ENCODE data around the gene DYNC1H1.

DYNC1H1 gene

DNA sequence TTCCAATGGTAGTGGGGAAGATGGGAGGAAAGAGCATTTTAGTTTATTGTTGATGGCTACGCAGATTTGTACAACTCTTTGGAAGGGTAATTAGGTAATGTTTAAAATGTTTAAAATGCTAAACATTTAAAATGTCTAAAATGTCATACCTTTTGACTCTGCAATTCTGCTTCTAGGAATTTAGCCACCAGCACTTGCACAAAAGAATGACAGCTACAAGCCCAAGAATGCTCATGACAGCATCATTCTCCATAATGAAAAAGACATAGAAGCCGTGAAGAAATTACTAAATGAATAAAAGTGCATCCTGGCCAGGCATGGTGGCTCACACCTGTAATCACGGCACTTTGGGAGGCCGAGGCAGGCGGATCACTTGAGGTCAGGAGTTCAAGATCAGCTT is 19.9 kb upstream of the DYNC1H1 start:
- no peak for DNase-seq (ENCODE audit: low spot score)

DNA sequence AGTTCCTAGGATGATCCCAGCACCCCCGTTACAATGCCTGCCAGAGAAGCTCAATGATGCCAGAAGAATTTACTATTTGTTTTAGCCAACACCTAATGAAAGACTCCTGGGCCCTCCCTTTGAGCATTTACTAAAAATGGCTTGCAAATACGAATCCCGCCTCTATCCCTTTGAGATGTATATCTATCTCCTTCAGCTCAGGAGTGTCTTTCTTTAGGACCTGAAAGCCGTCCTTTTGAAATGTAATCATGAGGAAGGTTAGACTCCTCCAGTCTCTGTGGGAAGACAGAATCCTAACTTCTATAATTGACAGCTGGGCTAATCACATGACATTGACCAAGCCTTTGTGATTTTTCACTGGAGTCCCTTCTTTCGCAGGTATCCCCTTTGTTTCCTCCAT is 19.2 kb upstream of the DYNC1H1 start:
- DNase-seq (ENCODE audit: low spot score), result no peak

DNA sequence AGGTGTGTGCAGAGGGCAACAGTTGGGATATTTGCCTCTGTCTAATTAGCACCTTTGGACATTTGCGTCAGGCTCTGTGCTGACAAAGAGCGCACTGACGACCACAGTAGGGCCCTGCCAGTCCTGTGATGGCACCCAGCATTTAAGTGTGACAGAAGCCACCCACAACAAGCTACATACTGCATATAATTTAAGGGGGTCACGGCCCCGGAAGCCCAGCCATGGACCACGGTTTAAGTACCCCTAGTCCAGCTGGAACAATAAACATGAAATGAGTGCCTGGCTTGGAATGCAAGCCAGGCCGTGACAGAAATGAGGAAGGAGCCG is 16.8 kb upstream of the DYNC1H1 start:
- DNase-seq (ENCODE audit: low spot score), result no peak

DNA sequence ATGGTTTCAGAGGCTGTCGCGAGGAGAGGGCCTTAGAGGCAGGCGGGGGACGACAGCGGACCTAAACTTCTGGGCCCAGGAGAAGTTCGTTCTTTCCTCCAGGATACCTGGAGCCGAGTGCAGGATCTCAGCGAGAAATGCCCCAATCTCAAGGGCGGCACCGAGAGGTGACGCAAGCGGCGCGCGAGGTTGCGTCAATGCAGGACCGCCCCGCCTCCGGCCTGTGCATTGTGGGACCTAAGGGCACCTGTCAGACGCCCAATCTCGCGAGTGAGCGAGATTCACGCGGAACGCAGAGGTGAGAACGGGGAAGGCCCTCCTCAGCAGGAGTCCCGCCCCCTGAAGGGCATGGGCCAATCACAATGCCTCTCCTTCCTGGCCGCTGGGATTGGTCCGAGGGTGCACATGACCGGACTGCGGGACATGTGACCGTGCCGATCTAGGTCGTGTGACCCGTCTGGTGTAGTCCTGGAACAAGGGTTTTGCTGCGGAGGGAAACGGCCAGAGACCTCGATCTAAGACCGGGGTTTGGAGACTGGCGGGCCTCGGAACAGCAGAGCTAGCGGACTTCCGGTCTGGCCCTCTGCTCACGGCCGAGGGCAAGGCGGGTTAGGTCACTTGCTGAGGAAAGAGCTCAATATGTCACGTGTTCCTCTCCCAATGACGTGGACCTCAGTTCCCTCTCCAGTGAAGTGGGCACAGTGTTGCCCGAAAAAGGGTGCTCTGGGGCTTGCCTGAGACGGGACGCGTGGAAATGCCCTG is 16.3 kb upstream of the DYNC1H1 start:
- DNase-seq (ENCODE audit: low spot score), result peak; percentile 95

DNA sequence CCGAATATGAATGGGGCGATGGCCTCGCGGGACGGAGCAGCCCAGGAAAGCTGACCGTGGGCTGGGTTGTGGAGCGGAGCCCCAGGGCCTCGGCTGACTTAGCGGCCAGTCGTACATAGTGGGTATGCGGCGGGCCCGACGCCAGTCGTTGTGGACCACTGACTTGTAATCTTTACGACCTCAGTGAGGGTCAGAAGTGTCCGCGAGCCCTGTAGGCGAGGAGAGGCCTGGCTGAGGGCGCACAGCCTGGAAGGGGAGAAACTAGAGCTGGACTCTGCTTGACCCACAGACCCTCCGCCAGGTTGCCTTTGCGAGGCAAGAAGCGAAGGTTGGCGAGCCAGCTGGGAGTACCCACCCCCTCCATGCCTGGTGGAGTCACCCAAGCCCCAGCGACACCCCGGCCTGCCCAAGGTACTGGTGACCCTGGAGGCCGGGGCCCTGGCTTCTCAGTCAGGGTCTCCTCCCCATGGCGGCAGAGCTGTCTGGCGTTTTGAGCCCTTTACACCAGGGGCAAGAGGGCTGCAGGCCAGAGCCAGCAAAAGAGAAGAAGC is 15.6 kb upstream of the DYNC1H1 start:
- no peak for DNase-seq (ENCODE audit: low spot score)

DNA sequence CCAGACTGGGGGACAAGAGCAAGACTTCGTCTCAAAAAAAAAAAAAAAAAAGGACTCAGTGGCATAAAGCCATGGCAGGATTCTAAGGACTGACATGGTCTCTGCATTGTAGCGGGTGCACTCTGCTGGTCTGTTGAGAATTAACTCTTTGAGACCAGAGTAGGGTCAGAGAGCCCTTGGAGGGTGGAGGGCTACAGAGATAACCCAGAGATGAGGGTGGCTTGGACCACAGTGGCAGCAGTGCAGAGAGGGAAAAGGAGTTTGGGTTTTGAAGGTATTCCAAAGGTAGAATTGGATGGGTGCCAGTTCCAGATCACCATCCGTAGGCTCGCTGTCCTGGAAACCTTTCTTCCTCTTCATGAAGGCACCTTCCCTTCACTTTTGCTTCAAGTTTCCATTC is 14.3 kb upstream of the DYNC1H1 start:
- DNase-seq (ENCODE audit: low spot score), result no peak

DNA sequence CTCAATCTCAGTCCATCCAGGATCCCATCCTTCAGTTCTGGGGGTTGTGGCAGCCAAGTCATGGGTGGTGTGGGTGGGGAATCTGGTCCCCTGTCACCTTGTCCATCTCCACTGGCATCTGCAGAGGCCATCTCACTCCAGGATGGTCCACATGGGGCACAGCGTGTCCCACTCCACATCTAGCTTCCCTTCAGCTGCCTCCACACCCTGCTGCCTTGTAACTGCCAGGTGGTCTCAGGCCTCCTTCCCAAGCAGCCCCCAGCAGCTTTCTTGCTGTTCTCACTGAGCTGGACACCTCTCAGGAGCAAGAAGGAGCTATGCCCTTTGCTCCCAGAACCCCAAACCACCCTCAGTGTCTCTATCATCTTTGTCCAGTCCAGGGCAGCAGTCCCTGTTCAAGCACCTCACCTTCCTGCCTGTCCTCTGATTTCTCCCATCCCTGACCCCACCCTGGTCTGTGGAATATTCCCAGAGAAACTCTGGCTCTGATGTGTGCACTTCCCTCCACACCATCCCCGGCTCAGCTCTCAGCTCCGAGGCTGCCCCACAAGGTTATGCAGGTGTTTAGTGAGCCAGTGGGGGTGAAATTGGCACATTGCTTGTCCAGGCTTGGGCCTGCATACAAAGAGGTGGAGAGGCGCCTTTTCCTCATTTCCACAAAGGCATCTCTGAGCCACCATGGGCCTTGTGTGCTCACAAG is 13.7 kb upstream of the DYNC1H1 start:
- DNase-seq (ENCODE audit: low spot score), result no peak

DNA sequence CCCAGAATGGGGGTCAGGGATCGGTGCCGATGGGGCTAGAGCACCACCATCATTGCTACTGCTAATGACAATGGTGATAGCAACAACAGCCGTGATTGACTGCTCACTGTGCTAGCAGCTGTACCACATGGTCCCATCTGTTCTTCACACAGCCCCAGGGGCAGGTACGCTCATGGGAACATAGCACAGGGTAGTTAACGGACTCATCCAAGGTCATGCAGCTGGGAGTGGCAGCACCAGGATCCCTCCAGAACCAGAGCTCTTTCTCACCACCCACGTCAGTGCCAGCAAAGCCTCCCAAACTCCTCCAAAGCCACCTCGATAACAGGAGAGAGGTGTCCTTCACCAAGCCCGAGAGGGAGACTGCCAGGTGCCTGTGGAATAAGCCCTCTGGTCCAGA is 11.2 kb upstream of the DYNC1H1 start:
- no peak for DNase-seq (ENCODE audit: low spot score)

DNA sequence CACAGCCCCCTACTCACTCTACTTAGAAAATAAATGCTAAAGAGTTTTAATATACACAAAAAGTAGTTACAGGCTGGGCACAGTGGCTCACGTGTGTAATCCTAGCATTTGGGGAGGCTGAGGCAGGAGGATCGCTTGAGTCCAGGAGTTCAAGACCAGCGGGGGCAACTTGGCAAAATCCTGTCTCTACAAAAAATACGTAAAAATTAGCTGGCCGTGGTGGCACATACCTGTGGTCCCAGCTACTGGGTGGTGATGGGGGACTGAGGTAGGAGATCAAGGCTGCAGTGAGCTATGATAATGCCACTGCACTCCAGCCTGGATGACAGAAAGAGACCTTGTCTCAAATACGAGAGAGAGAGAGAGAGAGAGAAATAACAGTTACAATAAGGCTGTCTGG is 9.9 kb upstream of the DYNC1H1 start:
- DNase-seq (ENCODE audit: low spot score), result no peak

DNA sequence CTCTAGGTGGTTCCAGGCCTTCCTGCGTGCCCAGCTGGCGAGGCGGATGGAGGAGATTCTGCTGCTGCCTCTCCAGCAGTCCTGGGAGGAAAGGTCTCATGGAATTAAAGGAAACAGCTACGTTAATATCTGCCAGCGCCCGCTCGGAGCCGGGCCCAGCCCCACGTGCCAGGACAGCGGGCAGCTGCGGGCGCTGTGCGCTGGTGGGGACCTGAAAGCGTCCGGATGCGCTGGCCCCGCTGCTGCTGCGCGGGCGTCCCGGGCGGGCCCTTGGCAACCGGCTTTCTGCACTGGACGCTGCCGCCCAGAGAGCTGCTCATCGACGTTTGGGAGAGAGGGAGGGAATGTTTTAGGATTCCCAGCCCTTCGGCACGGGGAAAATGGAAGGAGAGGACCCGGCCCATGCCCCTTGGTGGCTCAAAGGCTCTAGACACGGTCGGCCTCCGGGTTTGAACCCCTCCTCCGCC is 8.6 kb upstream of the DYNC1H1 start:
- no peak for DNase-seq (ENCODE audit: low spot score)

DNA sequence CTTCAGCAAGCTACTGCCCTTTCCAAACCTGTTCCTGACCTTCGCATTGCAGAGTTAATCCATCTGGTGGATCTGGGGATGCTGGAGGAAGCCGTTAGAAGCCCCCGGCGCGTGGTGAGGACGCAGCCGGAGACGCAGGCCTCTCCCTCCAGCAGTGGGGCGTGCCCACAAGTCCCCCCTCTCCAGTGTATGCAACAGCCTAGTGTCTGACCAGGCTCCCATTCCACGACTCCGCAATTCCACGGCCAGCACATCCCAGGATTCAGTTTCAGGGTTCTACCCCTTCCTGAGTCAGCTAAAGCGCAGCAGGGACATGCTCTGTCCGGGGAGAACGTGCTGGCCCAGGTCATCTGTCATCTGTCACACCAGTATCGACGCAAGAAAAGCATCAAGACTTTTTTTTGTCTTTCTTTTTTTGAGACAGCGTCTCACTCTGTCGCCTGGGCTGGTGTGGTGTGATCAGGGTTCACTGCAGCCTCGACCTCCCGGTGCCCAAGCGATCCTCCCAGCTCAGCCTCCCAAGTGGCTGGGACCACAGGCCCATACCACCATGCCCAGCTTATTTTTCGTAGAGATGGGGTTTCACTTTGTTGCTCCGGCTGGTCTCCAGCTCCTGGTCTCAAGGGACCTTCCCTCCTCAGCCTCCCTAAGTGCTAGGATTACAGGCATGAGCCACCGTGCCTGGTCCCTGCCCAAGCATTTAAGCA is 8.0 kb upstream of the DYNC1H1 start:
- DNase-seq (ENCODE audit: low spot score), result no peak

DNA sequence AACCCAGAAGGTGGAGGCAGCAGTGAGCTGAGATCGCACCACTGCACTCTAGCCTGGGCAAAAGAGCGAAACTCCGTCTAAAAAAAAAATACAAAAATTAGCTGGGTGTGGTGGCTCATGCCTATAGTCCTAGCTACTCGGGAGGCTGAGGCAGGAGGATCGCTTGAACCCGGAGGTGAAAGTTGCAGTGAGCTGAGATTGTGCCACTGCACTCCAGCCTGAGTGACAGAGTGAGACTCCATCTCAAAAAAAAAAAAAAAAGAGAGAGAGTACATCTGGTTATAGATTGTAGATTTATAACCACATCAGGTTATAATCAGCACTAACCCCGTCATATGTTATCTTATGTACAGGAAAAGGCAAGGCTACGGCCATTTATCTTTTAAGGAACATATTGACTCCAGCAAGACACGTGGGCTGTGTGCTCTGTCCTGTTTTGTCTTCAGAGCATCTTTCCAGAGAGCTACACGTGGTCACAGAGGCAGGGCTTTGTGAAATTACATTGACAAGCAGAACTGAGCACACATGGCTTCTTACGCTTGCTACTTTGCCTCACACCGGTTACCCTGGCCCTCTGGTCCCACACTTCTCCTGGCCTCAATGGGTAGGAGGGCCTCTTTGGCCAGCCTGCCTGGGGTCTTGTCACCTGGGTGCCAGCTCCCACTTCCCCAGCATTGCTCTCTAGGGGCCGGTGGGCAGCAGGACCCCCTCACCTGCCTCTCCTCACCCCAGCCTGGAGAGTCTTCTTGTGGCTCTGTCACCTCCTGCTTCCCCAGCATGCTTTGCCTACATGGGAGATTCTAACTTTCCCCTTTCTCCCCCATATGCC is 6.8 kb upstream of the DYNC1H1 start:
- DNase-seq (ENCODE audit: low spot score), result no peak

DNA sequence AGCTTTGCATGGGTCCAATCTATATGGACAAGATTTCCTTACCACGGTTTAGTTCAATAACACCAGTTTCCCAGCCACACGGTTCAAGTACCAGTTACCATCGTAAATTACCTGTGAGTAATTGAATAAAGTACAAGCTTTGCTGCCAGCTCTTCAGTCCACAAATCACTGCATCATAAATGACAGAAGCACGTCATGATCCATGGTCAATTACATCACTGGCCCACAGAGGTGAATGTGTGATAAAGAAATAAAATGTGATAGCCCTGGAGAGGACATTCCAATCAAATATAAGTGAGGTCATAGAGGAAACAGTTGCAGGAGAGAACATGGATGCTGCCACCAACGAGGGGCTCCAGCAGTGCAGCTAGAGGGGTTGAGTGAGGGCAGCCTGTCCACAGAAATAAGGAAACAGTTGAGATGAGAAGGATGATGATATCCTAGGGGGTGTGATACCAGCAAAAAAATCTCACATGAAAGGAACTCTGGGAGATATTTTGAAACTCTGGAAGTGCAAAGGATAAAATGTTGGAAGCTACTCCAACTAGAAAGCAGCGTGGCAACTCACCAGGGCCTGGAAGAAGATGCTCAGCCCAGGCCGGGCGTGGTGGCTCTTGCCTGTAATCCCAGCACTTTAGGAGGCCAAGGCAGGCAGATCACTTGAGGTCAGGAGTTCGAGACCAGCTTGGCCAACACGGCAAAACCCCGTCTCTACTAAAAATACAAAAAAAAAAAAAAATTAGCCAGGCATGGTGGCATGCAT is 5.8 kb upstream of the DYNC1H1 start:
- no peak for DNase-seq (ENCODE audit: low spot score)

DNA sequence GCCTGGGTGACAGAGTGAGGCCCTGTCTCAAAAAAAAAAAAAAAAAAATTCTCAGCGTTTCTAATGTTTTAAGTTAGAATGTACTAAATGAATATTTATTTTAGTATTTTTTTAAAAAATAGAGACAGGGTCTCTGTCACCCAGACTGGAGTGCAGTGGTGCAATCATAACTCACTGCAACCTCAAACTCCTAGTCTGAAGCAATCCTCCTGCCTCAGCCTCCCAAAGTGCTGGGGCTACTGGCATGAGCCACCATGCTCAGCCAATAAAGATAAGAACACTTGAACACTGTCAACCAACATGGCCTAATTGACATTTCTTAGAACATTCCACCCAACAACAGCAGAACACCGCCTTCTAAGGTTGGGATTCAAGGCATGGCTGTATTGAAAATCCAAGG is 5.1 kb upstream of the DYNC1H1 start:
- no peak for DNase-seq (ENCODE audit: low spot score)

DNA sequence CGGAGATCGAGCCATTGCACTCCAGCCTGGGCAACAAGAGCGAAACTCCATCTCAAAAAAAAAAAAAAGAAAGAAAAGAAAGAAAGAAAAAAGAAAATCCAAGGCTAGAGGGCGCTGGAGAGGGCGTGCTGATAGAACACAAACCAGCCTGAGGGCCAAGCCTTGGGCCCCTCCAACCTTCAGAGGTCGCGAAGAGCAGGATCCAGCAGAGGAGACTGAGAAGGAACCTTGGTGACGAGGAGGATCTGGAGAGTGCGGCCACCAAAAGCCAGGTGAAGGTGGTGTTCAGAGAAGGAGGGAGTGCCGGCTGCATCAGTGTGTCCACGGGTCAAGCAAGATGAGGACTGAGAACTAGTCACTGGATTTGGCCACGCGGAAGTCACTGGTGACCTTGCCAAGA is 4.1 kb upstream of the DYNC1H1 start:
- DNase-seq (ENCODE audit: low spot score), result no peak

DNA sequence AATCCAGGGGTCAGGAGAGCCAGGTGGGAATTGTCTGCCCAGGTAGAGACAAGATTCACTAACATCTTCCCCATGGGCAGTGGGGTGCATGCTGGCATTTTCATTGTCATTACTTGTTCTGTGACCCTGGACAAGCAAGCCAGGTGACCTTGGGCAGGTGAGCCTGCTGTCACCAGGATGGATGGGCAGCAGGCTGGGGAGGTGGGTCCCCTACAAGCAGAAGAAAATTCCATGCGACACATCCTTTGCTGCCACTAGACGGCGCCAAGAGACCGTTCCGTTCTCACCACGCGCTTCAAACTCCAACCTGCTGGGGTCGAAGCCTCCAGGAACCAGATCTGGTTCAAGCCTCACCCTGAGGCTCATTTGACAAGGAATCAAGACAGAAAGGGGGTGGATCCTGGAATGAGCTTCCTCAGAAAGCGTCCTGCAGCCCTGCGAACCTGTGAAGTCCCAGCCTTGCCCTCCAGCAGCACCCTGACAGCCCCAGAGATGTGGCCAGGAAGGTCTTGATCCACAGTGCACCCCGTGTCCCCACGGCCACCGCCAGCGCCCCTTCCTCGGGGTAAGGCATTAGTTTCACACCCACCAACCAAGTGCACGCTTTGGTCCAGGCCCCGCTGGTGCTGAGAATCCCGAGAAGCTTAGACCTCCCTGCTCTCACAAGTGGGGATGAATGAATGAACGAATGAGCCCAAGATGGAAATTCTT is 3.2 kb upstream of the DYNC1H1 start:
- peak; percentile 74 for DNase-seq (ENCODE audit: low spot score)

DNA sequence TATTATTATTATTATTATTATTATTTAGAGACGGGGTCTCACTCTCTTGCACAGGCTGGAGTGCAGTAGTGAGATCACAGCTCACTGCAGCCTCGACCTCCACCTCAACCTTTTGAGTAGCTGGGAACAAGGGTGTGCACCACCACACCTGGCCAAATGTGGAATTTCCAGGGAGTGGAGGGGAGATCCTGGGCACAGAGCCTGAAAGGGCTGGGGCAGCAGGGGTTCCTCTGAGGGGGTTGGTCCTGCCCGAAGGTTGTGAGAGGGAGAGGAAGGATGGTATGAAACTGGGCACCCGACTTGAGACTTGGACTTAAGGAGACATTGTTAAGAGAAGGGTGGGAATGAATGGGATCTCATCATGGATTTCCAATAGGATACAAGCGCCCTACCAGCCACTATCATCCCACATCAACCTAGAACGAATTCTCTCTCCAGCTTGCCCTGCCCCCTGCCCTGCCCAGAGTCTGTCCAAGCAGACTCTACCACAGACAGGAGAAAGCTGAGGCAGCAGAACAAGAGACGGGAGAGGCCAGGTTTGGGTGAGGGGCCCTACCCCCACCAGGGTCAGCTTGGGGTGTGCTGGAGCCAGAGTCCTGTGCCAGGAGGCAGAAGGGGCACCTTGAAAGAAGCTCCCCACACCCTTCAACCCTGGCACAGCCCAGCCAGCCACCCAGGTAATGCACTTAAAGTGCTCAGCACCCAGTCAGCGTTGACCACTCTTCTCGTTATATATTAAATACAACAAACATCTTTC is 2.4 kb upstream of the DYNC1H1 start:
- DNase-seq (ENCODE audit: low spot score), result no peak

DNA sequence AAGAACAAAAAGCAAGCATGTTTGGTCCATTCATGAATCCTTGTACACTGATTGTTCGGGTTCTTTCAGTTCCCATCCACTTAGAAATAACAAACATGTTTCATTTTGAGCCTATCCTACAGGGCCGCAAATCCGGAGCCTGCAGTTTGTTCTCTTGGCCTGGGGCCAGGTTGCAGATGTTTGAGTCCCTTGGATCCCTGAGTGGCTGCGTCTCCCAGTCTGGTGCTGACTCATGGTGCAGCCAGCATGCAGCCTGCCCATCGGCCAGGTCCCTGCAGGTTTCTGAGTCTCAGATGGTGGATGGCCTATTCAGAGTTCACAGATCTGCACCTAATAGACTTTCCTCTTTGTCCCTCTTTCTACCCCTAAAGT is 1.9 kb upstream of the DYNC1H1 start:
- DNase-seq (ENCODE audit: low spot score), result no peak

DNA sequence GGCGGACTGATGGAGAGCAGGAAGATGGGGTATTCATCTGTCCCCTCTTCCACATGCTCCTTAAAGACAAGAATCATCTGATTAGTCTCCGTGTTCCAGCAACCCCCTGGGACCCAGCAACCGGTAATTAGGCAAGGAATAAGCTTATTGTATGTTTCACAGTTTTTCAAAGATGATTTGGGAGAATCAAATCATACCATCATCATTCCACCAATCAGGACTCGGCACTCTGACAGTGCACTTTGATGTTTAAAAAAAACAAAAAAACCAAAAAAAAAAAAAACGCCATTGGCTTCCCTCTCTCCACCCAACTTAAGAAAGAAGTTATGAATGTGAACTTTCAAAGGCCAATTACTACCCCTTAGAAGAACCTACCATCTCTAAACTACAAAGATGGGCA is 1.3 kb upstream of the DYNC1H1 start:
- DNase-seq (ENCODE audit: low spot score), result no peak
